ENCODE data around the gene CEACAM6.
A peak's percentile ranks its signal among the peaks of the same experiment; 100 is the strongest.

- peak; percentile 72 for TF ChIP-seq CTCF (conservative IDR thresholded peaks at IDR 0.05; ENCODE audit: low read length)
- no peak for TF ChIP-seq EZH2phosphoT487 (IDR thresholded peaks at IDR 0.05; ENCODE audit: borderline replicate concordance)
Observed at GRCh38 chr19:41746593-41747227, 8.6 kb upstream of the CEACAM6 start.

Measured in Loucy (cell line).